Neural cell (in vitro differentiated cells): Measurements from ENCODE around the gene WHAMM. TPM values are rescaled to one million over a fixed set of nuclear protein-coding genes. Genes with fewer than 3 reads are reported as not detected.

Experiments used
- H2AFZ ChIP-seq: fragments of 200-600, 300-800 bp; sonication (generic), shearing (Covaris generic); 2 replicates; pipeline ENCODE4 v1.6.0; 2014; ENCODE audit warnings: low read depth, mild to moderate bottlenecking, antibody characterized with exemption, low read length, moderate library complexity
- H3F3A ChIP-seq: fragments of 200-600 bp; shearing (Covaris generic); 2 replicates; pipeline ENCODE4 v1.6.1; 2016; ENCODE audit warnings: mild to moderate bottlenecking, moderate library complexity, mixed read lengths, antibody characterized with exemption, low read length; ENCODE audit not compliant: insufficient read depth, poor library complexity, severe bottlenecking
- H3K27ac ChIP-seq: fragments of 200-600, 300-800 bp; sonication (generic), shearing (Covaris generic); 2 replicates; pipeline ENCODE4 v1.5.1; 2014; ENCODE audit warnings: mild to moderate bottlenecking, low read length, moderate library complexity
- H3K27me3 ChIP-seq: fragments of 300-800, 200-600 bp; sonication (generic), shearing (Covaris generic); 2 replicates; pipeline ENCODE4 v1.6.0; 2014; ENCODE audit warnings: mild to moderate bottlenecking, low read depth, low read length, moderate library complexity; ENCODE audit not compliant: insufficient read depth
- H3K36me3 ChIP-seq: fragments of 300-800, 200-600 bp; sonication (generic), shearing (Covaris generic); 2 replicates; pipeline ENCODE4 v1.5.1; 2014; ENCODE audit warnings: mild to moderate bottlenecking, antibody characterized with exemption, low read length, moderate library complexity; ENCODE audit not compliant: insufficient read depth
- H3K4me2 ChIP-seq: fragments of 300-800, 200-600 bp; sonication (generic), shearing (Covaris generic); 2 replicates; pipeline ENCODE4 v1.6.0; 2014; ENCODE audit warnings: mild to moderate bottlenecking, low read length
- H3K4me3 ChIP-seq: fragments of 300-800, 200-600 bp; sonication (generic), shearing (Covaris generic); 2 replicates; pipeline ENCODE4 v1.5.1; 2014; ENCODE audit warnings: mild to moderate bottlenecking, low read length, moderate library complexity
- H3K79me2 ChIP-seq: fragments of 200-600 bp; shearing (Covaris generic); replicated peaks from 2 replicates; pipeline ENCODE4 v1.6.0; 2014; ENCODE audit warnings: mild to moderate bottlenecking, low read length, moderate library complexity; ENCODE audit not compliant: insufficient read depth
- H3K9ac ChIP-seq: fragments of 300-800, 200-600 bp; sonication (generic), shearing (Covaris generic); 2 replicates; pipeline ENCODE4 v1.6.1; 2016; ENCODE audit warnings: mild to moderate bottlenecking, low read length, mixed read lengths
- H3K9me2 ChIP-seq: fragments of 200-600 bp; shearing (Covaris generic); 2 replicates; pipeline ENCODE4 v1.6.1; 2016; ENCODE audit warnings: mild to moderate bottlenecking, low read length, mixed read lengths; ENCODE audit not compliant: insufficient read depth
- H3K9me3 ChIP-seq: fragments of 200-600, 300-800 bp; sonication (generic), shearing (Covaris generic); 2 replicates; pipeline ENCODE4 v1.6.1; 2016; ENCODE audit warnings: mild to moderate bottlenecking, mixed run types, low read length, moderate library complexity, mixed read lengths
- H4K20me1 ChIP-seq: fragments of 200-600 bp; shearing (Covaris generic); 2 replicates; pipeline ENCODE4 v1.6.1; 2016; ENCODE audit warnings: mild to moderate bottlenecking, mixed run types; ENCODE audit not compliant: insufficient read depth
- CTCF ChIP-seq: fragments of 450-650 bp; IDR thresholded peaks from 2 replicates; pipeline ENCODE4 v1.5.1; 2014; ENCODE audit warnings: antibody characterized with exemption, mild to moderate bottlenecking, moderate library complexity; ENCODE audit not compliant: poor library complexity, severe bottlenecking
- EP300 ChIP-seq: fragments of 450-650 bp; conservative IDR thresholded peaks from 2 replicates; pipeline ENCODE4 v1.6.1; 2014; ENCODE audit warnings: antibody characterized with exemption, mild to moderate bottlenecking, moderate library complexity; ENCODE audit not compliant: poor library complexity, severe bottlenecking
- EZH2 ChIP-seq: fragments of 200-600, 300-800 bp; shearing (Covaris generic), sonication (generic); IDR thresholded peaks from 2 replicates; pipeline ENCODE4 v1.6.1; 2014; ENCODE audit warnings: antibody characterized with exemption, low read length, borderline replicate concordance, mild to moderate bottlenecking; ENCODE audit not compliant: insufficient read depth, poor library complexity, severe bottlenecking
- MXI1 ChIP-seq: fragments of 450-650 bp; conservative IDR thresholded peaks from 2 replicates; pipeline ENCODE4 v1.6.1; 2014; ENCODE audit warnings: antibody characterized with exemption, mild to moderate bottlenecking; ENCODE audit not compliant: poor library complexity, severe bottlenecking
- POLR2AphosphoS5 ChIP-seq: IDR thresholded peaks from 2 replicates; pipeline ENCODE4 v1.6.1; 2012
- RAD21 ChIP-seq: fragments of 450-650 bp; conservative IDR thresholded peaks from 2 replicates; pipeline ENCODE4 v1.6.1; 2014; ENCODE audit warnings: antibody characterized with exemption, mild to moderate bottlenecking, moderate library complexity
- REST ChIP-seq: IDR thresholded peaks from 2 replicates; pipeline ENCODE4 v1.6.1; 2012; ENCODE audit warnings: borderline replicate concordance
- SMC3 ChIP-seq: fragments of 450-650 bp; conservative IDR thresholded peaks from 2 replicates; pipeline ENCODE4 v1.6.1; 2014; ENCODE audit warnings: antibody characterized with exemption, mild to moderate bottlenecking, moderate library complexity; ENCODE audit not compliant: poor library complexity
- TAF1 ChIP-seq: IDR thresholded peaks from 2 replicates; pipeline ENCODE4 v1.6.1; 2012; ENCODE audit warnings: low read depth
- polyA plus RNA-seq: library from polyadenylated mRNA; depleted of rRNA; stranded (reverse); fragments of >200 nt; gene quantifications from 2 replicates; pipeline ENCODE4 v1.2.3, GENCODE V29; 2014

The WHAMM gene
- polyA plus RNA-seq, 1 donor from 2014 or later = 2.8 TPM

- Histone ChIP-seq H3F3A (no peaks in the 10 kb centered on the region), H3K9ac (no peak overlapping the region), H2AFZ (no peak overlapping the region), H3K79me2 (no peaks in the 10 kb centered on the region), H3K4me2 (no peak overlapping the region), H3K9me2 (no peaks in the 10 kb centered on the region), H4K20me1 (no peaks in the 10 kb centered on the region), H3K4me3 (no peak overlapping the region), H3K27ac (no peak overlapping the region), H3K9me3 (no peaks in the 10 kb centered on the region), H3K27me3 (no peaks in the 10 kb centered on the region), H3K36me3 (no peaks in the 10 kb centered on the region)
- TF ChIP-seq TAF1 (no peak), POLR2AphosphoS5 (no peak), SMC3 (no peak), CTCF (no peak)
Observed at GRCh38 chr15:82856397-82857170, 47.2 kb downstream of the WHAMM start.

GRCh38 chr15:82858932-82859331 lies 49.5 kb downstream of the WHAMM start:
- no peaks in the 10 kb centered on the region for H4K20me1 ChIP-seq
- no peaks in the 10 kb centered on the region for H3F3A ChIP-seq
- no peak overlapping the region for H3K27ac ChIP-seq
- H3K27me3 ChIP-seq = no peaks in the 10 kb centered on the region
- H3K79me2 ChIP-seq = no peaks in the 10 kb centered on the region
- H3K9me3 ChIP-seq = no peaks in the 10 kb centered on the region
- H3K9ac ChIP-seq = no peak overlapping the region
- no peak overlapping the region for H2AFZ ChIP-seq
- H3K36me3 ChIP-seq = no peaks in the 10 kb centered on the region
- no peaks in the 10 kb centered on the region for H3K9me2 ChIP-seq
- no peak overlapping the region for H3K4me2 ChIP-seq
- no peak overlapping the region for H3K4me3 ChIP-seq
- TF ChIP-seq RAD21 (no peak), MXI1 (no peak), CTCF (no peak), TAF1 (no peak), EP300 (no peak), POLR2AphosphoS5 (no peak), EZH2 (no peak), SMC3 (no peak), REST (no peak)
